HEK293 (cell line): Measurements from ENCODE around the gene KRTAP6-2.

ENCODE experiments used
- CTCF ChIA-PET: fragments of 350-600 bp; formaldehyde crosslinking; extraction: SDS; loops from one replicate; lab custom pipeline; 2021; ENCODE audit warnings: antibody characterized with exemption; lab: Yijun Ruan, JAX
- POLR2A ChIA-PET: fragments of 300-600 bp; formaldehyde crosslinking; extraction: SDS; loops from one replicate; lab custom pipeline; 2020; ENCODE audit warnings: antibody characterized with exemption, inconsistent platforms; lab: Yijun Ruan, JAX
- H3K27ac ChIP-seq: fragments of 200-500 bp; sonication (Bioruptor generic); 2 replicates; pipeline ENCODE4 v1.5.1; 2014; ENCODE audit warnings: low read depth, low read length, control low read depth, inconsistent platforms; ENCODE audit errors: extremely low read depth
- H3K36me3 ChIP-seq, 2 experiments: fragments of 200-500 bp in 1 of 2; sonication (Bioruptor generic) in 1 of 2; 1 replicate in 1 of 2; 2 replicates in 1 of 2; pipeline ENCODE4 v1.5.1; 2014 to 2017; ENCODE audit warnings: inconsistent platforms in 2 of 2, low read length in 2 of 2; ENCODE audit not compliant: control insufficient read depth in 2 of 2, insufficient read depth in 1 of 2
- H3K4me1 ChIP-seq: fragments of 200-500 bp; sonication (Bioruptor generic); 2 replicates; pipeline ENCODE4 v1.5.1; 2014; ENCODE audit warnings: mild to moderate bottlenecking, low read length, inconsistent platforms; ENCODE audit not compliant: control insufficient read depth, insufficient read depth
- H3K4me3 ChIP-seq: 2 replicates; pipeline ENCODE4 v1.5.1; 2011; ENCODE audit warnings: low read depth, mild to moderate bottlenecking, control low read depth, low read length, moderate library complexity
- H3K9me3 ChIP-seq: fragments of 200-500 bp; sonication (Bioruptor generic); 2 replicates; pipeline ENCODE4 v1.5.1; 2014; ENCODE audit warnings: low read depth, low read length, inconsistent platforms; ENCODE audit not compliant: control insufficient read depth, insufficient read depth
- FEZF1 ChIP-seq: fragments of 450-650 bp; formaldehyde crosslinking; IDR thresholded peaks from 2 replicates; pipeline ENCODE4 v1.5.1; 2016; ENCODE audit warnings: missing biosample characterization, missing genetic modification characterization
- GLI2 ChIP-seq: fragments of 450-650 bp; formaldehyde crosslinking; IDR thresholded peaks from 2 replicates; pipeline ENCODE4; 2017; ENCODE audit warnings: missing biosample characterization, missing genetic modification characterization, low read depth, borderline replicate concordance
- HOXC10 ChIP-seq: sonication (generic); formaldehyde crosslinking; IDR thresholded peaks from 2 replicates; pipeline ENCODE4 v1.8.1; 2023; ENCODE audit warnings: mild to moderate bottlenecking, missing genetic modification reagents
- SCRT1 ChIP-seq: fragments of 450-650 bp; formaldehyde crosslinking; IDR thresholded peaks from 2 replicates; pipeline ENCODE4 v1.5.1; 2016; ENCODE audit warnings: missing biosample characterization, missing genetic modification characterization, borderline replicate concordance
- TSHZ1 ChIP-seq: fragments of 450-650 bp; formaldehyde crosslinking; IDR thresholded peaks from 2 replicates; pipeline ENCODE4 v1.5.1; 2016; ENCODE audit warnings: missing biosample characterization, missing genetic modification characterization, borderline replicate concordance
- ZBTB11 ChIP-seq: fragments of 450-650 bp; formaldehyde crosslinking; conservative IDR thresholded peaks from 2 replicates; pipeline ENCODE4 v1.5.1; 2016; ENCODE audit warnings: low read depth, missing biosample characterization, missing genetic modification characterization
- ZFHX2 ChIP-seq: fragments of 450-650 bp; formaldehyde crosslinking; conservative IDR thresholded peaks from 2 replicates; pipeline ENCODE4 v1.5.1; 2016; ENCODE audit warnings: missing biosample characterization, missing genetic modification characterization
- ZFP69B ChIP-seq: fragments of 450-650 bp; formaldehyde crosslinking; IDR thresholded peaks from 2 replicates; pipeline ENCODE4 v1.5.1; 2016; ENCODE audit warnings: missing biosample characterization, missing genetic modification characterization
- ZNF132 ChIP-seq: fragments of 450-650 bp; formaldehyde crosslinking; IDR thresholded peaks from 2 replicates; pipeline ENCODE4 v1.5.1; 2017; ENCODE audit warnings: missing biosample characterization, missing genetic modification characterization, borderline replicate concordance
- ZNF140 ChIP-seq: fragments of 450-650 bp; formaldehyde crosslinking; IDR thresholded peaks from 2 replicates; pipeline ENCODE4 v1.5.1; 2016; ENCODE audit warnings: missing biosample characterization, missing genetic modification characterization
- ZNF221 ChIP-seq: fragments of 450-650 bp; formaldehyde crosslinking; IDR thresholded peaks from 2 replicates; pipeline ENCODE4 v1.5.1; 2017; ENCODE audit warnings: missing biosample characterization, missing genetic modification characterization, borderline replicate concordance
- ZNF23 ChIP-seq: fragments of 450-650 bp; formaldehyde crosslinking; IDR thresholded peaks from 2 replicates; pipeline ENCODE4 v1.5.1; 2016; ENCODE audit warnings: missing biosample characterization, missing genetic modification characterization, borderline replicate concordance
- ZNF302 ChIP-seq: fragments of 450-650 bp; formaldehyde crosslinking; IDR thresholded peaks from 2 replicates; pipeline ENCODE4 v1.5.1; 2016; ENCODE audit warnings: missing biosample characterization, missing genetic modification characterization, low read depth
- ZNF362 ChIP-seq: fragments of 450-650 bp; formaldehyde crosslinking; IDR thresholded peaks from 2 replicates; pipeline ENCODE4 v1.5.1; 2016; ENCODE audit warnings: missing biosample characterization, missing genetic modification characterization
- ZNF398 ChIP-seq: fragments of 450-650 bp; formaldehyde crosslinking; IDR thresholded peaks from 2 replicates; pipeline ENCODE4 v1.5.1; 2017; ENCODE audit warnings: missing biosample characterization, missing genetic modification characterization
- ZNF473 ChIP-seq: fragments of 450-650 bp; formaldehyde crosslinking; IDR thresholded peaks from 2 replicates; pipeline ENCODE4 v1.5.1; 2017; ENCODE audit warnings: missing biosample characterization, missing genetic modification characterization
- ZNF48 ChIP-seq: fragments of 450-650 bp; formaldehyde crosslinking; IDR thresholded peaks from 2 replicates; pipeline ENCODE4 v1.5.1; 2016; ENCODE audit warnings: missing biosample characterization, missing genetic modification characterization
- ZNF596 ChIP-seq: fragments of 450-650 bp; IDR thresholded peaks from 2 replicates; pipeline ENCODE4 v1.5.0; 2018; ENCODE audit warnings: missing biosample characterization, mild to moderate bottlenecking, missing genetic modification characterization, moderate library complexity
- ZNF626 ChIP-seq: fragments of 450-650 bp; sonication (Bioruptor Pico); formaldehyde crosslinking; IDR thresholded peaks from 2 replicates; pipeline ENCODE4 v1.5.1; 2018; ENCODE audit warnings: missing biosample characterization, missing genetic modification characterization, inconsistent platforms
- ZSCAN23 ChIP-seq: fragments of 450-650 bp; formaldehyde crosslinking; IDR thresholded peaks from 2 replicates; pipeline ENCODE4 v1.5.1; 2016; ENCODE audit warnings: missing biosample characterization, missing genetic modification characterization
- ZSCAN5A ChIP-seq: fragments of 450-650 bp; formaldehyde crosslinking; IDR thresholded peaks from 2 replicates; pipeline ENCODE4 v1.5.1; 2016; ENCODE audit warnings: missing biosample characterization, missing genetic modification characterization

The KRTAP6-2 gene

GRCh38 chr21:30579346-30579745 is 19.4 kb downstream of the KRTAP6-2 start:
- no peak overlapping the region for H3K4me3 ChIP-seq
- TF ChIP-seq FEZF1 (no peak), ZNF140 (tag by site-specific recombination) (no peak), ZFHX2 (tag by site-specific recombination) (no peak), ZNF23 (tag by site-specific recombination) (no peak), ZNF221 (tag by site-specific recombination) (no peak)
- TF ChIP-seq, all 188 proteins: peak for 0
- Histone ChIP-seq H3K9me3 (no peaks in the 10 kb centered on the region), H3K27ac (no peak overlapping the region), H3K4me1 (no peaks in the 10 kb centered on the region), H3K36me3 (no peaks in the 10 kb centered on the region)
- POLR2A ChIA-PET = no interaction called here
- CTCF ChIA-PET = no interaction called here

- CTCF ChIA-PET = interaction anchor here (0.6 kb wide), 1 partner anchor 111 kb away, joined by 3 read pairs; no protein-coding TSS in a partner anchor
Observed at GRCh38 chr21:30577766-30578165, 20.9 kb downstream of the KRTAP6-2 start.

GRCh38 chr21:30567617-30568016 is 31.1 kb downstream of the KRTAP6-2 start:
- POLR2A ChIA-PET = no interaction called here
- H3K4me1 ChIP-seq = no peaks in the 10 kb centered on the region
- no peak for TF ChIP-seq ZBTB11 (tag by site-specific recombination)
- TF ChIP-seq TSHZ1 (tag by site-specific recombination) = no peak
- TF ChIP-seq ZNF626 = no peak
- TF ChIP-seq ZSCAN5A (tag by site-specific recombination) = no peak
- TF ChIP-seq ZNF132 = no peak
- no peak for TF ChIP-seq ZNF473
- TF ChIP-seq HOXC10 = no peak
- no peak for TF ChIP-seq ZNF302
- TF ChIP-seq SCRT1 (tag by site-specific recombination) = no peak
- no peak for TF ChIP-seq ZSCAN23 (tag by site-specific recombination)
- no peak for TF ChIP-seq ZNF362 (tag by site-specific recombination)
- TF ChIP-seq ZFP69B = no peak
- no peak for TF ChIP-seq ZNF398 (tag by site-specific recombination)
- TF ChIP-seq GLI2 (tag by site-specific recombination) = no peak
- no peak for TF ChIP-seq ZNF596 (tag by site-specific recombination)
- TF ChIP-seq, all 188 proteins: peak for 0
- H3K27ac ChIP-seq = no peak overlapping the region
- no peaks in the 10 kb centered on the region for H3K36me3 ChIP-seq
- CTCF ChIA-PET = interaction anchor here (0.6 to 1.2 kb wide), 3 partner anchors 61 to 159 kb away, joined by 3 read pairs; no protein-coding TSS in a partner anchor
- no peak overlapping the region for H3K4me3 ChIP-seq
- H3K9me3 ChIP-seq = no peaks in the 10 kb centered on the region

More at GRCh38 chr21:30577766-30578165, 20.9 kb downstream of the KRTAP6-2 start:
- Histone ChIP-seq H3K36me3 (no peaks in the 10 kb centered on the region), H3K27ac (no peak overlapping the region), H3K4me3 (no peak overlapping the region), H3K9me3 (no peaks in the 10 kb centered on the region), H3K4me1 (no peaks in the 10 kb centered on the region)
- no peak for TF ChIP-seq ZNF48 (tag by site-specific recombination)
- POLR2A ChIA-PET = no interaction called here
